Daoy (cell line): ENCODE data around the gene FNDC5. TPM values are rescaled to one million over a fixed set of nuclear protein-coding genes. Genes with fewer than 3 reads are reported as not detected.

ENCODE experiments used
- DNase-seq: peaks from one replicate; pipeline ENCODE4 v3.0.0-alpha.2; 2015; ENCODE audit warnings: low read depth
- total RNA-seq: library from RNA; depleted of rRNA; stranded (reverse); fragments of >200 nt; shearing (Covaris generic); gene quantifications from 2 replicates; pipeline ENCODE4 v1.2.3, GENCODE V29; 2014

The FNDC5 gene
- total RNA-seq, 1 experiment from 2014 or later: 2.7 TPM

GRCh38 chr1:32864375-32865019 is 6.2 kb downstream of the FNDC5 start:
- DNase-seq: no peak

DNA sequence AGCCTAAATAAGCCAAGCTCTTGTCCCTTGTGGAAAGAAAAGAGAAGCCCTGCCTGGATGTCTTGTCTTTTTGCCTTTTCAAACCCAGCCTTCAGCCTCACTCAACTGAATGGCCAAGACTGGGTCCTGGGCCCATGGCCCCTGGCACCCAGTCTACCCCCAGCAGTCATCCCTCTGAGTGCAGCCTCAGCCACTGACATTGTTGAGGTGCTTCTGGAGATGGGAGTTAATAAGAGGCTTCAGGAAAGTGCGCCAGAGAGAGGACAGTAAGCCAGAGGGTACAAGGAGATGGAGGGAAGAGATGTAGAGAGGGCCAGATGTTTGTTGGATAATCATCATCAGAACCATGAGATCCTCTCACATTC is 6.8 kb downstream of the FNDC5 start:
- DNase-seq: no peak

- DNase-seq: no peak
Measured at GRCh38 chr1:32863218-32863880, 7.4 kb downstream of the FNDC5 start.

GRCh38 chr1:32861904-32862695 is 8.6 kb downstream of the FNDC5 start:
- DNase-seq: no peak

DNA sequence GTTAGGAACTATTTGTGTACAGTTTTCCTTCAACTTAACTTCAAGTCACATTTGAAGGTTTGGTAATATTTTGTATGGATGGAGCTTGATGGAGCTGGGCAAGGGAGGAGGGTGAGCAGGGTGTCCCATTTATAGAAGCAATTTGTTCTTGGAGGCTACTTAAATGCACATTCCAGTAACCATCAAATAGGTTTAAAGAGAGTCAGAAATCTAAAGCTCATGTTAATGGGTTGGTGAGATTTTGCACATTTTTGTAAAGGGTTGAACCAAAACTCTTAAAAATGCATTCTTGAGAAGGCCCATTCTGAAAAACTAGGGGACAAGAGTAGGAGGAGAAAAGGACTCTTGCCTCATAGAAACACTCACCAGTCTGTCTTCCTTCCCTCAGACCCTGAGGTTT is 10.1 kb downstream of the FNDC5 start:
- no peak for DNase-seq

DNA sequence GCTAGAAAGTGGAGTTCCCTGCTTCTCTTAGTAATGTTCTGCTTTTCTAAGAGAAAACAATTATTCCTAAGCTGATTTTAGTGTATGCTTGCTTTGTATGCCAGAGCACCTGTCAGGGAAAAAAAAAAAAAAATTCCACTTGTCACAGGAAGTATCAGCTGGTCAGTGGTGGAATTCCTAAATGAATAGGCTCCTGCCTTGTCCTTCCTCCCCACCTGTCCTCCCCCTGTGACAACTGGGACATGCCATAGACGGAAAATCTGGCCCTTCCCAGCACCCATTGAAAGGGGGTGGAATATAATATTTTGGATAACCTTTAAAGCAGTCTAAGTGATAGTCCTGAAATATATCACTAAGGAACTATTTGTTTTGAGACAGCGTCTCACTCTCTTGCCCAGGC is 10.8 kb downstream of the FNDC5 start:
- no peak for DNase-seq

- DNase-seq: no peak
Measured at GRCh38 chr1:32858791-32859190, 11.9 kb downstream of the FNDC5 start.

- DNase-seq: no peak
Measured at GRCh38 chr1:32858136-32858535, 12.6 kb downstream of the FNDC5 start.

DNA sequence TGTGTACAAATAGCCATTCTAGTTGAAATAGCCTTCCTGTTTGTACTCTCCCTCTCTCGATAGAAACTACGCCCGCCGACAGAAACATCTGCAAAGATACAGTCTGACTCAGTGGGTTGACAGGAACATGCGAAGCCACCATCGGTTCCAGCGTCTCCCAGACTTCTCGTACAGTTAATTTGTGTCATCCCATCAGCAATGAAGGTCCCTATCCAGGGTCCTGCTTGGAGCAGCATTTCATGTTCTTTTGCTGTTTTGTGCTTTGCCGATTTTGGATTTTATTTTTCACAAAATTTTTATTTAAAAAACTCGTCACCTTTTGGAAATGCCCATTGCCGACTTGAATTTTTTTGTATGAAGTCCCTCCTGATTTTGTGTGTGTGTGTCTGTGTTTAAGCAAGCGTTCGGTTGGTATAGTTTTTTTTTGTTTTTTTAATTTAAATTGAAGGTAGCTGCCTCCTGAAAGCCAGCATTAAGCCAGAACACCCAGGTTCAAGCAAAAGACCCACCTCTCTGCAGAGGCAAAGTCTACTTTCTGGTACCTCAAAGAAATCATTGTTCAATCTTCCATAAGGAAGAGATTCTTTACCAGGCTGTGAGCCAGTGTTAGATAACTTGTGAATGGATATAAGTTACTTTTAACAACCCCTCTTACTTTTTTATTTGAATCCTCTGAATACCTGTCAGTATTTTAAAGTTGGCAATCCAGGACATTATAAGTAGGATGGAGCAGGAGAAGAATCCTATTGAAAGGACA is 14.7 kb downstream of the FNDC5 start:
- no peak for DNase-seq

DNA sequence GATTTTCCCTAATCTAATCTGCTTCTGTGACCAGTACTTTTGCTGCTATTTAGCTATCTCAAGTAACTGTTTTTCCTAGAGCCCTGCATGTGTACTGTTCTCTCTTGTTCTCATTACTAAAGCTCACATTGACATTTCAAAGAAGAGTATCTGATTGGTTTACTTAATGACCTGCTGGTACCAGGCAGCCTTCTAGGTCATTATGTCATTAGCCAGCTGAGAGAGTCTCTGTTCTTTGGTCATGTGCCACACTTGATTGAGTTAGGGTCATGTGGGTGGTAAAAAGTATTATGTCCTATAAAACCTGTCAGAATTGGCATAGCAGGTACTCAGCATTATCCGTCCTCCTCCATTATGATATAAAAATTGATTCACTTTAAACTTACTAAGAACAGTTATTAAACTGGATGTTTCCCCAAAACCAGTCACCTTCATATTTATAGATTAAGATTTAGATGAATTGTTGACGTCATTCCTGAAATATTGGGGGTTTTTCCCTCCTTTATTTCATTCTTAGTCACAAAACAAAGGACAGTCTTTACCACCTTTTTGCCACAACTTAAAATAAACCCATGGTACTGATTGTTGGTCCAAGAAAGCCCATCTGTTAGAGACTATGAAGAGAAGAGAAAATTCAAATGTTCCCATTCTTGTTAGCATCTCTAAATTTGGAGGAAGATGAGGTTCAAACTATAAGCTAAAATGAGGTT is 22.2 kb downstream of the FNDC5 start:
- DNase-seq: no peak

DNA sequence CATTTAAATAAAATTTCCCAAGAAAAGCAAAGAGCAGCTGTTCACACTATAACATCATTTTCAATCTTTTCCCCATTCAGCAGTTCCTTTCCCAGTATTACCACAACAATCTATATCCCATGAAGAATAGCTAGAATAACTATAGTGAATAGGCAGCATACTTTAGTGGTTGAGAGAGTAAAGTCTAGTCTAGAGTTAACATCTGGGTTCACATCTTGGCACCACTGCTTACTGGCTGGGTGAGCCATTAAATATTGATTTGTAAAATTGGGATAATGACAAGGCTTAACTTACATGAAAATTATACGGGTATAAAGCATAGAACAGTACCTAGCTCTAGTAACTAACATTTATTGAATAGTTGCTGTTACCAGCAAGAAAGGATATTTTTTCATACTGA is 38.8 kb downstream of the FNDC5 start:
- no peak for DNase-seq

DNA sequence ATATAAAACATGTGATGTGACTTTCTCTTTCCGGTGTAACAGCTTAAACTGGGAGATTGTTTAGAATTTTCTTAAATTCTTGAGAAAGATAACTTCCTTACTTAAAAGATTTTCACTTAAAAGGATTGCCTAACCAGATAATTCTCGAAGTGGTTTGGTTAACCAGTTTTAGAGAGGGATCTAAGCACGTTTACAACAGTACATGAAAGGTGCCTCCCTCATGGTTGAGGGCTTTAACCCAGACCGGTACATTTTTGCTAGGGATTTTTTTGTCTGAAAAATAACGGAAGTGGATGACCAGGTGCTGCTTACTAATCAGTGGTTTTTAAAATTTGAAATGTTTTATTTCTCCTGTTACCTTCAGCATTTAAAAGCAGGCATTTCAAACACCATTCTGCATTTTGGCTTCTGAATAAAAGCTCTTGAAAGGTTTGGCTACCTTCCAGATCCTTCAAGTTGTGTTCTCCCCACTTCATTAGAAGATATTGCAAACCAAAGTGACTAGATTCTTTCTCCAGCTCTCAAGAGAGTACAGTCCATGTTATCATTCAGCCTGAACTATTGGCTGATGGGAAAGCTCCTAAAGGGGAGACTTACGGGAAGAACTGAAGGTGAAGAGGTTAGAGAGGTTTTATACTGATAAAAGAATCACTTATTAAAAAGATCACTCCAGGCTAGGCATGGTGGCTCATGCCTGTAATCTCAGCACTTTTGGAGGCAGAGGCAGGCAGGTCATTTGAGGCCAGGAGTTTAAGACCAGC is 40.4 kb downstream of the FNDC5 start:
- DNase-seq: no peak

- no peak for DNase-seq
Measured at GRCh38 chr1:32828341-32828740, 42.4 kb downstream of the FNDC5 start.

- DNase-seq: no peak
Measured at GRCh38 chr1:32825181-32825580, 45.5 kb downstream of the FNDC5 start.

GRCh38 chr1:32818804-32819541 is 51.7 kb downstream of the FNDC5 start:
- DNase-seq: no peak

GRCh38 chr1:32817815-32818786 is 52.6 kb downstream of the FNDC5 start:
- DNase-seq: peak; percentile 76

- DNase-seq: peak; percentile 100
Measured at GRCh38 chr1:32817159-32817814, 53.4 kb downstream of the FNDC5 start, which contains the start of the genes S100PBP and YARS1. Gene S100PBP, plus strand, starts transcription at chr1:32817653. Its CDS starts 8,447 bp downstream, at chr1:32826100. Gene YARS1, minus strand, starts transcription at chr1:32817358. Its CDS starts 114 bp downstream, at chr1:32817244.

DNA sequence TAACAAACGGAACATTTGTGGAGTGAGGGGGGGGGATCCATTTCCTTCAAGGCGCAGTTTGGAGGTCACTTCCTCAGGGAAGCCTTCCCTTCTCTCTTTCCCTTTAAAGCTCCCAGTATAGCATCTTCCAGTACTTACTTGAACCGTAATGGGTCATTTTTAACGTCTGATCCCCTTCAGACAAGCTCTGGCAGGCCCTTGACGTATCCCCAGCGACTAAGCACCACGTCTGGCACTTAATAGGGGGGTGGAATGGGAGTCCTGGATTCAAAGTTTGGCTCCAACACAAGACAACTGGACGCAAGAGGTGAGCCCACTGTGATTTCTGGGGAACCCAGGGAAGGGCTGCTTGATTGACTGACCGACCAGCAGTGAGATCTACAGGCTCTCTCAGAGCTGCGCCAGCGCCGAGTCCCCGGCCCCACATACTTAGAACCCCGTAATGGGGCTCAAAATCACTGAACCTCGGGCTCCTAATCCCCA is 54.0 kb downstream of the FNDC5 start:
- DNase-seq: peak; percentile 35
